NCI-H345 treated with DMSO at 0.1 percent for 48 hours (cell line): Measurements from ENCODE around the gene PHIP.
A peak's percentile ranks its signal among the peaks of the same experiment; 100 is the strongest.
"Not testable (repeated sequence)": the region's sequence is repeated elsewhere in the genome, so short reads cannot be mapped to it uniquely, and the experiment has no call there.

Experiments
- DNase-seq: peaks from one replicate; lab custom pipeline; 2025; ENCODE audit not compliant: unreplicated experiment; lab: John Stamatoyannopoulos, UW

Gene PHIP

GRCh38 chr6:79078075-79078969, at the start of gene PHIP:
Gene PHIP (minus strand): TSS chr6:79078254. CDS start chr6:79078068, 186 bp downstream.
- peak; percentile 88 for DNase-seq

- no peak for DNase-seq
These were observed 49.6 kb upstream of the PHIP start for GRCh38 chr6:79127660-79128059.

- no peak for DNase-seq
These were observed 41.2 kb upstream of the PHIP start for GRCh38 chr6:79119217-79119616.

- DNase-seq: no peak
These were observed 39.7 kb upstream of the PHIP start for GRCh38 chr6:79117752-79118151.

GRCh38 chr6:79115553-79116182, 37.6 kb upstream of the PHIP start:
- DNase-seq: no peak

GRCh38 chr6:79111549-79111948, 33.5 kb upstream of the PHIP start:
- no peak for DNase-seq

DNA sequence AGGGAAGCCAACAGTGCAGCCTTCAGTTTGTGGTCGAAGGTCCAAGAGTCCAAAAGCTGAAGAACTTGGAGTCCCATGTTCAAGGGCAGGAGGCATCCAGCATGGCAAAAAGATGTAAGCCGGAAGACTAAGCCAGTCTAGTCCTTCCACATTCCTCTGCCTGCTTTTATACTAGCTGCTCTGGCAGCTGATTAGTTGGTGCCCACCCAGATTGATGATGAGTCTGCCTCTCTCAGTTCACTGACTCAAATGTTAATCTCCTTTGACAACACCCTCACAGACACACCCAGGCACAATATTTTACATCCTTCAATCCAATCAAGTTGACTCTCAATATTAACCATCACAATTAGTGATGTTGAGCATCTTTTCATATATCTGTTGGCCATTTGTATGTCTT, 23.1 kb upstream of the PHIP start:
- no peak for DNase-seq

DNA sequence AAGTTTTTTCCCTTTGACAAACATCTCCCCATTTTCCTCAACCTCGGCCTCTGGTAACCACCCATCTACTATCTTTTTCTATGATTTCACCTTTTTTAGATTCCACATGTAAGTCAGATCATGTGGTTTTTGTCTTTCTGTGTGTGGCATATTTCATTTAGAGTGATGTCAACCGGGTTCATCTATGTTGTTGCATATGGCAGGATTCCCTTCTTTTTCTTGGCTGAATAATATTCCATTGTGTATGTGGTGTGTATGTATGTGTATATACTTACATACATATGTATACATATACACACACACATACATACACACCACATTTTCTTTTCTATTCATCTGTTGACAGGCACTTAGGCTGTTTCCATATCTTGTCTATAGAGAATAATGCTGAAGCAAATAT, 22.2 kb upstream of the PHIP start:
- DNase-seq: no peak

- no peak for DNase-seq
These were observed 16.9 kb upstream of the PHIP start for GRCh38 chr6:79094938-79095337.

DNA sequence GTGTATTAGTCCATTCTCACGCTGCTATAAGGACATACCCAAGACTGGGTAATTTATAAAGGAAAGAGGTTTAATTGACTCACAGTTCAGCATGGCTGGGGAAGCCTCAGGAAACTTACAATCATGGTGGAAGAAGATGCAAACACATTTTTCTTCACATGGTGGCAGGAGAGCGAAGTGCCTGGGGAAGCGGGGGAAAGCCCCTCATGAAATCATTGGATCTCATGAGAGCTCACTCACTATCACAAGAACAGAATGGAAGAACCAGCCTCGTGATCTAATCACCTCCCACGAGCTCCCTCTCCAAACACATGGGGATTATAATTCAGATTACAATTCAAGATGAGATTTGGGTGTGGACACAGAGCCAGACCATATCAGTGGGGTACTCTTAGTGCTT, 13.7 kb upstream of the PHIP start:
- DNase-seq: not testable (repeated sequence)

GRCh38 chr6:79089552-79090404, 11.7 kb upstream of the PHIP start:
- DNase-seq: no peak

DNA sequence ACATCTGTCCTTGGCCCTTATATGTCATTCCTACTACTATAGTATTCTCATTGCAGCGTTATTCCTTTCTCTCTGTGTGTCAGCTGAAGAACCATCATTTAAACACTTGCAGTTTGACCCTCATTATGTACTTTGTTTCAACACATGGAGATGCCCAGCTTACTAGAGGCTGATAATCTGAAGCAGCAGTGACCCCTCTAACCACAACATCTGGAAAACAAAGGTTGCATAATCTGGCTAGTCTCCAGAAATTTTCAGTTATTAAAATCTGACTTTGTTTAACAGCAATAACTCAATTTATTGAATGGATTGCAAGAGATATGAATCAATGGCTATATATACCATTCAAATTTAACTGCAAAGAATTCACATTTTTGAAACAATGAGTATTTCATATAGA, 6.6 kb upstream of the PHIP start:
- no peak for DNase-seq

- no peak for DNase-seq
These were observed 4.2 kb upstream of the PHIP start for GRCh38 chr6:79082304-79082703.

DNA sequence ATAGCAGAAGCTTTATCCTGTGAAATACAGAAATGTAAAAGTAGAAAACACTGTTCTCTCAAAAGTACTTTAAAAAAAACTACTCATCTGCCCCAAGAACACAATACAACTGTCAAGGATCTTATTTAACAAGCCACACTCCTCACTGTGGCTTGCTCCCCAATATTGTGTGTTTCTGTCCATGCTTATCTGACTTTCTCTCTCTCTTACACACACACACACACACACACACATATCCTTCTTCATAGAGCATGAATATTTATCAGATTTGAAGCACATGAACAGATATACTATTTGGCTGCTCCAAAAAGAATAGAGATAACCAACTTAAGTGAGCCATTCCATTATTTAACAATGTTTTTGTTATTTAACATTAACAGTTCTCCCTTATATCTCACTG, 3.6 kb upstream of the PHIP start:
- DNase-seq: no peak

DNA sequence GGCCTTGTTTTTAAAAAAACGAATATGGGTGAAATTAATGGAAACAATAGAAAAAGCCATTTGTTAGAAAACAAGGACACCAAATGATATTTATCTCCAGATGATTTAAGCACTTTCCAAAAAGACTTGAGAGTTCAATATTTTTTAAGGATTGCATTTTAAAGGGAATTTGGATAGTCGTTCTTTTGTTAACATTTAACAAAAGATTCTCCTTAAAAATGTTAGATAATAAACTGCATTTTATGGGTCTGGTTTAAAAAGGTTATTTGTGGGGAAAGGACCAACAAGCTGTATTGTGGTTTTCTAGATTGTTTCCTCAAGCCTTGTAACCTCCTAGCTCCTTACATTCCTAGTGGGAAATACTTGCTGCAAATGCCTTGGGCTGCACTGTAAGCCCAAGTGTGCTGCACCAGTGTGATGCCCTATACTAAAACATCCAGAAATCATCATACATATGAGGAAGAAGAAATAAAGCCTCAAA, 1.5 kb upstream of the PHIP start:
- no peak for DNase-seq

DNA sequence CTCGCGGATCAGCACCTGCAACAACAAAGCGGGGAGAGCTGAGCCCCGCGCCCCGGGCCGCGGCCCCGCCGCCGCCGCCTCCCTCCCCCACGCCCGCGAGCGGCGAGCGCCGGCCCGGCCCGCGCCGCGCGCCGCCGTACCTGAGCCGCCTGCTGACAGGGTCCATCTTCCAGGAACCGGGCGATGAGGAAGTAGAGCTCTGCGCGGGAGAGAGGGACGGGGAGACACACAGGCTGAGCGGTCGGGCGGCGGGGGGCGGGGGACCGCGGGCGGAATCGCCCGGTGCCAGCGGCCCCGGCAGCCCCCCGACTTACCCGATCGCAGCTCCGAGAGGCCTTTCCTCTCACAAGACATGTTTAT, 359 bp downstream of the PHIP start:
- DNase-seq: no peak

DNA sequence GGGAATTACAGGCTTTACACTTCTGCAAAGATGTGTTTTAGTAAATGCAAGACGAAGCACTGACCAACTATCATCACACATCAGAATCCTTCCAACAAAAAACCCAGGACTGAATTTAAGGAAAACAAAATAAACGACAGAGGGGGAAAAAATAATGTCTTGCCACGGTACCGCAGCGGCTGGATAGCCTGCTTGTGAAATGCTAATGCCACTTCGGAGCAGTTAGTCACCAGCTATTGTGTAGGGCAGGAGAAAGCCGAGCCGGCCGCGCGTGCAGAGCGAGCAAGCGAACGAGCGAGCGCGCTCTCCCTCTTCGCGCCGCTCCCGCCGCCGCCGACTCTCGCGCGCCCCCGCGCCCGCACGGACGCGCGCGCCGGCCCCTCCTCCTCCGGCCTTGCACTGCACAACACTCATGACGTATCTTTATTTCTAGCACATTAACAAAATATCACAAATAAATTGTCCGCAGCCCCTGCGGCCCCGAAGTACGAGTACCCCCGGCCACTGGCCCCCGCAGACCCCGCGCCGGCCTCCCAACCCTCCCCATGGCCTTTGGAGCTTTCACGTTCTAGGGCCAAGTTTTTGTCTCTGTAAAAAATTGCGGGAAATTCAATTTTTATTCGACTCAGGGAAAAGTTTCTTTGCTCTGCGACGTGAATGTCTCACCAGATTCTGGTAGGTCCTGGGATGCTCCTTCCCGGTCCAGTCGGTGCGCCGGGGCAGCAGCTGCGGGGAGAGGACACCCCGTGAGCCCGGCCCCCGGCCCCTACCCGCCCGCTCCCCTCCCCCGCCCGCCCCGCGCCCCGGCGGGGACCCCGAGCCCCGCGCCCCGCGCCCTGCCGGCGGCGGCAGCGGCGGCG, 1.0 kb downstream of the PHIP start:
- DNase-seq: peak; percentile 78

DNA sequence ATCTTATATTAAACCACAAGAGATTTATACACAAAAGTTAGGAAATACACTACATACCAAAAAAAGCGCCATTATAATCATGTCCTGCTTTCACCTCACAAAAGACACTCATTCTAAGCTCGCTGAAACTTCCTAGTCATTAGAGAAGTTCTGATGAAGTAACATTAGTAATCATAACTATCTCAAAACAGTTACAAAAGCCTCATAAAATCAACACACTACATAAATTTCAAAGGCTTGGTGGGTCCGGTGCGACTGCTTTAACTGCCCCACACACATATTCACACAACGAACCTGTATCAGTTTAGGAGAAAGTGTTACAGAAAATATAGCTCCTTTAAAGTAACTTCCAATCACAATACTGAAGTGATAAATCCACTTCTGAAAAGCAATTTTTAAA, 1.9 kb downstream of the PHIP start:
- no peak for DNase-seq

DNA sequence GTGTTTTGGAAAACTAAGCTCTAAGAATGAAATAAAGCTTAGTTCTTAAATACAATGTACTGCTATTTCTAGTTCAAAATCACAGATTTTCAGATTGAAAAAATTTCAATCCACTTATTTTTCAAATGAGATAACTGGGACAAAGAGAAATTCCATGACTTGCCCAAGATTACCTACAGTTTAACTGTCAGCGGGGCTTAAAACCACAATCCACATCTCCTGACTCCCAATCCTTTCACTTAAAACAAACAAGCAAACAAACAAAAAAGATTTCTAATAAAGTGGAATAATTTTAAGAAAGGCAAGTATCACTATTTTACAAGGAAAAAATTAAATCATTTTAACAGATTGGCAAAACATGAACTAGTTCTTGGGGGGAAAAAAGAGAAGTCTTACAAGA, 4.2 kb downstream of the PHIP start:
- DNase-seq: no peak

- DNase-seq: no peak
These were observed 5.3 kb downstream of the PHIP start for GRCh38 chr6:79072640-79073181.
